ENCODE measurements around the gene HIBADH.

DNA sequence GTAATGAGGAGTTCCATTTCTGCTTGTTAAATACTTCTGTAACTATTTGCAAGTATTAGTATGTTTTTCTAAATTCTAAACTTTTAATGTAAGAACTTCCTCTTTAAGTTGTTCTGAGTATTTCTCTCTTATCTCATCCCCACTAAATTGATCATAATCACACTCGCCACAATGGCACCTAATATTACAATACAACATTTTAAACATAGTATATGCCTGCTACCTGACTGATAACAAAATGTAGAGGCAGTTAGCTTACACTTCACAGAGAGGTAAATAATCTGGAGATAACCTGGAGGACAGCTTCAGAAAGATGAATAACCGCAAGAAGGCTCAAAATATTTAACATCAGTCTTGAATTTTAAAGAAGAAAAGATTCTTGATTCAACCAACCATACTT, 48.6 kb downstream of the HIBADH start:
- TF ChIP-seq, protein P1, sequence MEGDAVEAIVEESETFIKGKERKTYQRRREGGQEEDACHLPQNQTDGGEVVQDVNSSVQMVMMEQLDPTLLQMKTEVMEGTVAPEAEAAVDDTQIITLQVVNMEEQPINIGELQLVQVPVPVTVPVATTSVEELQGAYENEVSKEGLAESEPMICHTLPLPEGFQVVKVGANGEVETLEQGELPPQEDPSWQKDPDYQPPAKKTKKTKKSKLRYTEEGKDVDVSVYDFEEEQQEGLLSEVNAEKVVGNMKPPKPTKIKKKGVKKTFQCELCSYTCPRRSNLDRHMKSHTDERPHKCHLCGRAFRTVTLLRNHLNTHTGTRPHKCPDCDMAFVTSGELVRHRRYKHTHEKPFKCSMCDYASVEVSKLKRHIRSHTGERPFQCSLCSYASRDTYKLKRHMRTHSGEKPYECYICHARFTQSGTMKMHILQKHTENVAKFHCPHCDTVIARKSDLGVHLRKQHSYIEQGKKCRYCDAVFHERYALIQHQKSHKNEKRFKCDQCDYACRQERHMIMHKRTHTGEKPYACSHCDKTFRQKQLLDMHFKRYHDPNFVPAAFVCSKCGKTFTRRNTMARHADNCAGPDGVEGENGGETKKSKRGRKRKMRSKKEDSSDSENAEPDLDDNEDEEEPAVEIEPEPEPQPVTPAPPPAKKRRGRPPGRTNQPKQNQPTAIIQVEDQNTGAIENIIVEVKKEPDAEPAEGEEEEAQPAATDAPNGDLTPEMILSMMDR (conservative IDR thresholded peaks at IDR 0.05) = no peak
- TF ChIP-seq ZFX (IDR thresholded peaks at IDR 0.05) = no peak

Data from C4-2B (cell line).